ENCODE measurements around the gene NFAM1.

The NFAM1 gene

DNA sequence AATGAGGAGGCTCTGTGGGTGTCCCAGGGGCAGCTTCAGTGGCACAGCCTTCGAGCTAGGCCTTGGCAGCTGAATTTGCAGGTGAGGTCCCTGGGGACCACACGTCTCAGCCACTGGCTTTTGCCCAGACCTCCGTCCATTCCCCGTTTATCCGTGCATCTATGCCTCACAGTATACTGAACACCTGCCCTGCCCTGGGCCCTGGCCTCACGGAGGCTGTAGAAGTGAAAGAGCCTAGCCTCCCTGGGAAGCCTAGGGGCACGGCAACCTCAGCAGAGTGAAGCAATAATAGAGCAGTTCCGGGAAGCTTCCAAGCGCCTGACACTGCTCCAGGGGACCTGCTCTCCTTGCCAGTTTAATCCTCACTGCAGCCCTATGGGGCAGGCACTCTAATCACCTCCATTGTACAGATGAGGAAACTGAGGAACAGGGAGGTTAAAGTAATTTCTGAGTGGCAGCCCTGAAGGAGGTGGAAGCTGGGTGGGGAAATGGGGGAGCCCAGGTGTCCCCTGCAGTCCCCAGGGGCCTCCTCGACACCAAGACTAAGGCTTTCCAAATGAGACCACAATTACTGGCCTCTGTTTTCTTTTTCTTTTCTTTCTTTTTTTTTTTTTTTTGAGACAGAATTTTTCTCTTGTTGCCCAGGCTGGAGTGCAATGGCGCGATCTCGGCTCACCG is 2.7 kb upstream of the NFAM1 start:
- Histone ChIP-seq H3K4me3 (ENCODE audit: low read length, poor library complexity, severe bottlenecking) (no peak overlapping the region), H3K79me2 (ENCODE audit: insufficient read depth, low read length) (no peaks in the 10 kb centered on the region), H3K4me1 (ENCODE audit: insufficient read depth, low read length, poor library complexity, severe bottlenecking) (peaks cover 13% of the 10 kb centered on the region), H3K36me3 (ENCODE audit: insufficient read depth, low read length) (no peaks in the 10 kb centered on the region), H3K9me3 (ENCODE audit: insufficient read depth, low read depth, low read length) (no peaks in the 10 kb centered on the region), H4K20me1 (ENCODE audit: insufficient read depth, low read length, poor library complexity, severe bottlenecking) (no peaks in the 10 kb centered on the region), H3K9me2 (replicated peaks; ENCODE audit: low read depth, low read length) (no peaks in the 10 kb centered on the region), H2AFZ (ENCODE audit: low read length) (no peak overlapping the region), H3K9ac (ENCODE audit: low read depth, low read length, poor library complexity, severe bottlenecking) (no peak overlapping the region), H3K27me3 (ENCODE audit: insufficient read depth, low read length, poor library complexity, severe bottlenecking) (no peaks in the 10 kb centered on the region), H3F3A (ENCODE audit: low read depth) (peaks cover 6% of the 10 kb centered on the region; the same call in 1 of the 2 replicates), H3K4me2 (ENCODE audit: low read depth, low read length, poor library complexity, severe bottlenecking) (no peak overlapping the region)
- TF ChIP-seq, protein P1, sequence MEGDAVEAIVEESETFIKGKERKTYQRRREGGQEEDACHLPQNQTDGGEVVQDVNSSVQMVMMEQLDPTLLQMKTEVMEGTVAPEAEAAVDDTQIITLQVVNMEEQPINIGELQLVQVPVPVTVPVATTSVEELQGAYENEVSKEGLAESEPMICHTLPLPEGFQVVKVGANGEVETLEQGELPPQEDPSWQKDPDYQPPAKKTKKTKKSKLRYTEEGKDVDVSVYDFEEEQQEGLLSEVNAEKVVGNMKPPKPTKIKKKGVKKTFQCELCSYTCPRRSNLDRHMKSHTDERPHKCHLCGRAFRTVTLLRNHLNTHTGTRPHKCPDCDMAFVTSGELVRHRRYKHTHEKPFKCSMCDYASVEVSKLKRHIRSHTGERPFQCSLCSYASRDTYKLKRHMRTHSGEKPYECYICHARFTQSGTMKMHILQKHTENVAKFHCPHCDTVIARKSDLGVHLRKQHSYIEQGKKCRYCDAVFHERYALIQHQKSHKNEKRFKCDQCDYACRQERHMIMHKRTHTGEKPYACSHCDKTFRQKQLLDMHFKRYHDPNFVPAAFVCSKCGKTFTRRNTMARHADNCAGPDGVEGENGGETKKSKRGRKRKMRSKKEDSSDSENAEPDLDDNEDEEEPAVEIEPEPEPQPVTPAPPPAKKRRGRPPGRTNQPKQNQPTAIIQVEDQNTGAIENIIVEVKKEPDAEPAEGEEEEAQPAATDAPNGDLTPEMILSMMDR (conservative IDR thresholded peaks at IDR 0.05; ENCODE audit: low read length) = no peak
- TF ChIP-seq EZH2phosphoT487 (IDR thresholded peaks at IDR 0.05; ENCODE audit: borderline replicate concordance) = no peak

- Histone ChIP-seq H3K4me2 (ENCODE audit: low read depth, low read length, poor library complexity, severe bottlenecking) (no peak overlapping the region), H4K20me1 (ENCODE audit: insufficient read depth, low read length, poor library complexity, severe bottlenecking) (no peaks in the 10 kb centered on the region), H3K9ac (ENCODE audit: low read depth, low read length, poor library complexity, severe bottlenecking) (no peak overlapping the region), H3K9me3 (ENCODE audit: insufficient read depth, low read depth, low read length) (no peaks in the 10 kb centered on the region), H3K4me1 (ENCODE audit: insufficient read depth, low read length, poor library complexity, severe bottlenecking) (peaks cover 4% of the 10 kb centered on the region), H3K36me3 (ENCODE audit: insufficient read depth, low read length) (no peaks in the 10 kb centered on the region), H3K9me2 (replicated peaks; ENCODE audit: low read depth, low read length) (no peaks in the 10 kb centered on the region), H3K27me3 (ENCODE audit: insufficient read depth, low read length, poor library complexity, severe bottlenecking) (no peaks in the 10 kb centered on the region), H3K79me2 (ENCODE audit: insufficient read depth, low read length) (no peaks in the 10 kb centered on the region), H2AFZ (ENCODE audit: low read length) (no peak overlapping the region), H3K4me3 (ENCODE audit: low read length, poor library complexity, severe bottlenecking) (no peak overlapping the region), H3F3A (ENCODE audit: low read depth) (peaks cover 1% of the 10 kb centered on the region; the same call in 1 of the 2 replicates)
- TF ChIP-seq, protein P1 (conservative IDR thresholded peaks at IDR 0.05; ENCODE audit: low read length) = no peak
These were observed 1.8 kb upstream of the NFAM1 start for GRCh38 chr22:42433754-42434682.

DNA sequence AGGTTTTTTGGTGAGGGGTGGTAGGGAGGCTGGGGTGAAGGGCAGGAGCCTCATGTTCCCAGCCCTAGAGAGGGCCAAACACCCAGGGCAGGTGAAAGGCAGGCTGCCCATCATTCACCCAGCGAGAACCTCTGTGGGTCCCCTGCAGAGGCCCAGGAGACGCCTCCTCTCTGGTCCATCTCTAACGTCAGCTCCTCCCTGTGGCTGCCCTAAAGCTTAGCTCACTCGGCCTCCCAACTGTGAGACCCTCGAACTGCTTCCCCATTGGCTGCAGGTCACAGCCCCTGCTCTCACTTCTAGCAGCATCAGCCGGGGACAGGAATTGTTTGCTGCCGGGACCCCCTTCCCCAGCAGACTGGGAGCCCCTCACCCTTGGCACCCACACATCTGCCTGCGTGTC is 615 bp upstream of the NFAM1 start:
- TF ChIP-seq EZH2phosphoT487 (IDR thresholded peaks at IDR 0.05; ENCODE audit: borderline replicate concordance) = no peak
- TF ChIP-seq, protein P1 (conservative IDR thresholded peaks at IDR 0.05; ENCODE audit: low read length) = no peak

More for the DNA sequence above, 615 bp upstream of the NFAM1 start:
- peaks cover 2% of the 10 kb centered on the region for H3K4me1 ChIP-seq (ENCODE audit: insufficient read depth, low read length, poor library complexity, severe bottlenecking)
- no peaks in the 10 kb centered on the region for H3K9me2 ChIP-seq (replicated peaks; ENCODE audit: low read depth, low read length)
- no peak overlapping the region for H3K4me3 ChIP-seq (ENCODE audit: low read length, poor library complexity, severe bottlenecking)
- no peaks in the 10 kb centered on the region for H3F3A ChIP-seq (ENCODE audit: low read depth)
- H4K20me1 ChIP-seq (ENCODE audit: insufficient read depth, low read length, poor library complexity, severe bottlenecking) = no peaks in the 10 kb centered on the region
- H3K4me2 ChIP-seq (ENCODE audit: low read depth, low read length, poor library complexity, severe bottlenecking) = no peak overlapping the region
- H2AFZ ChIP-seq (ENCODE audit: low read length) = no peak overlapping the region
- no peaks in the 10 kb centered on the region for H3K9me3 ChIP-seq (ENCODE audit: insufficient read depth, low read depth, low read length)
- H3K9ac ChIP-seq (ENCODE audit: low read depth, low read length, poor library complexity, severe bottlenecking) = no peak overlapping the region
- no peaks in the 10 kb centered on the region for H3K36me3 ChIP-seq (ENCODE audit: insufficient read depth, low read length)
- no peaks in the 10 kb centered on the region for H3K79me2 ChIP-seq (ENCODE audit: insufficient read depth, low read length)
- no peaks in the 10 kb centered on the region for H3K27me3 ChIP-seq (ENCODE audit: insufficient read depth, low read length, poor library complexity, severe bottlenecking)

Measured in Loucy (cell line).